ENCODE measurements around the gene FNDC5. TPM values are rescaled to one million over a fixed set of nuclear protein-coding genes. Genes with fewer than 3 reads are reported as not detected.

FNDC5 gene
- 0.76 TPM in 1 of 2 replicates, not detected in the other for total RNA-seq (2014; rRNA removed; shearing (Covaris generic))
- 0.15 and 0.33 TPM in 2 replicates for polyA plus RNA-seq (2016; fragmentation: Nextera tagmentation; extraction: Ambion mirVana)

DNA sequence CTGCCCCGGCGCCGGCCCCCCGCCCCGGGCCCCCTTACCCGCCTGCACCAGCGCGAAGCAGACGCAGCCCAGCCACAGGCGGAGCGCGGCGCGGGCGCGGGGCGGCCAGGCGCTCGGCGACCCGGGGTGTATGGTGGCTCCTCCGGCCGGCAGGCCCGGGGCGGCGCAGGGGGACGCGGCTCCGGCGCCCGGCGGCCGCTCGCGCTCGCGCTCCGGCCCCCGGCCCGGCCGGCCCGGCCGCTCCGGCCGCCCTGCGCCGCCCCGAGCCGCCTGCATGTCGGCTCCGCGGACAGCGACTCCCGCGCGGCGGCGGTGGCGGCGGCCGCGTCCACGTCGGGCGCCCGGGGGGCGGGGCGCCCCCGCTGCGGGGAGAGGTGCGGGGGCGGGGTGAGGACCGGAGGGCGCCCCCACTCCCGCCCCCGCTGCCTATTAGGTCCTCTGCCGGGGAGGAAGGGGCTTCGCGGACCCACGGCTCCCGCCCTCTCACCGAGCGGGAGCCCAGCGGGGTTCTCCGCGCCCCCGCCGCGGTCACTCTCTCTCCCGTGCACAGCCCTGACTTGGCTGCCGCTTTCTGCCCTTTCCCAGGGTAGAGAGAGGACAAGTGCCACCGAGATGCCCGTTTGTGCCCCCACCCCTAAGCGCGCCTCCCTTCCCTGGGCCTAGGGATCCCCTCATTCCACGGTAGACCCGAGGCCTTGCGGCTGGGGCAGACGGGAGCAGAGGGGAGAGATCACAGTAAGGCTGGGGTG is at the start of gene FNDC5:
FNDC5 (minus strand) TSS at position 298 of the 749 bp plus-strand sequence.
- H3K9ac ChIP-seq = peak within 1 kb of the TSS; percentile 52; the same call in 1 of the 2 replicates
- H3K79me2 ChIP-seq (ENCODE audit: insufficient read depth) = no peaks in the 10 kb centered on the region
- peak within 1 kb of the TSS; percentile 41; the same call in 1 of the 2 replicates for H2AFZ ChIP-seq
- 6 to 8% methylated on average over 32 to 44 of the region's 99 CpGs for WGBS, 2 experiments (ENCODE audit: low coverage in 1 of 2, low lambda C conversion rate in 2 of 2, missing lambda C conversion rate in 2 of 2)
- H3K27me3 ChIP-seq (replicated peaks; ENCODE audit: insufficient read depth) = no peaks in the 10 kb centered on the region
- H3F3A ChIP-seq (ENCODE audit: insufficient read depth) = no peaks in the 10 kb centered on the region; the same call in 1 of the 2 replicates
- peak within 1 kb of the TSS; percentile 66 for H3K4me3 ChIP-seq
- no peaks in the 10 kb centered on the region; the same call in 1 of the 2 replicates for H3K4me1 ChIP-seq (ENCODE audit: insufficient read depth)
- in situ Hi-C loops (cut with MboI) = no loop called here
- no peak for TF ChIP-seq EZH2 (IDR thresholded peaks at IDR 0.05; ENCODE audit: insufficient read depth, poor library complexity, severe bottlenecking)
- no peak for TF ChIP-seq EZH2phosphoT487 (IDR thresholded peaks at IDR 0.05; ENCODE audit: insufficient read depth, low read depth)
- H3K9me3 ChIP-seq (ENCODE audit: low read depth) = no peaks in the 10 kb centered on the region
- H3K27ac ChIP-seq = no peak within 1 kb of the TSS
- no peaks in the 10 kb centered on the region for H4K20me1 ChIP-seq (ENCODE audit: insufficient read depth)
- no peaks in the 10 kb centered on the region for H3K9me2 ChIP-seq (ENCODE audit: insufficient read depth)
- no peaks in the 10 kb centered on the region for H3K36me3 ChIP-seq (ENCODE audit: low read depth)
- peak; percentile 60 for DNase-seq
- peak within 1 kb of the TSS; percentile 81 for H3K4me2 ChIP-seq (ENCODE audit: unreplicated experiment)

DNA sequence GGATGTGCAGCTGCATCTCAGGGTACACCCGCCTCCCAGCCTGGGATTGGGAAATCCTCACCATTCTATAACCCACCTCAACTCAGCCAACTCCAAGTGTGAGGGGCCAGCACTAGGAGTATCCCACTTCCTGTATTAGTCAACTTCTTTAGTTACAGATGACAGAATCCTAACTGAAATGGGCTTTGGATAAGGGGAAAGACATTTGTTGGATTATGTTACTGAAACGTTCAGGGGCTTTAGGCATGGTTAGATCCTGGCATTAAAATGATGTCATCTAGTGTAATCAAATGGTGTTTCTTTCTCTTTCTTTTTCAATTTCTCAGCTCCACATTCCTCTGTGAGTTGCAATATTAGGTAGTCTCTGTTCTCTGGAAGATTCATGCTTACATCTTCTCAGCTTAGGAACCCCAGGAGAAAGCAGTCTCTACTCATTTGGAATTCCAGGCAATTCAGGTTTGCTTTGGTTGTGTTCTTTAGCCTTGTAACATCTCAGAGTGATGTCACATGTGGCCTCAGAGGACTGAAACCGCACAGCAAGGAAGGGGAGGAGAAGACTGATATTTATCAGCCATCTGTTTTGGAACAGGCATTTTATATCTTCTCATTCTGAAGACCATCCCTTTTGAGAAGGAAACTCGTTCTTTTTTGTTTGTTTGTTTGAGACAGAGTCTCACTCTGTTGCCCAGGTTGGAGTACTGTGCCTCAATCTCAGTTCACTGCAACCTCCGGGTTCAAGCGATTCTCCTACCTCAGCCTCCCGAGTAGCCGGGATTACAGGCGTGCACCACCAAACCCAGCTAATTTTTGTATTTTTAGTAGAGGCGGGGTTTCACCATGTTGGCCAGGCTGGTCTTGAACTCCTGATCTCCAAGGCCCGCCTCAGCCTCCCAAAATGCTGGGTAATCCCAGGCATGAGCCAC is 49.4 kb upstream of the FNDC5 start:
- H4K20me1 ChIP-seq (ENCODE audit: insufficient read depth) = no peaks in the 10 kb centered on the region
- in situ Hi-C loops (cut with MboI) = no loop called here
- H3K27ac ChIP-seq = peak overlapping the region; percentile 16; the same call in 1 of the 2 replicates
- no peaks in the 10 kb centered on the region for H3K9me3 ChIP-seq (ENCODE audit: low read depth)
- peak overlapping the region; percentile 61 for H2AFZ ChIP-seq
- H3K4me2 ChIP-seq (ENCODE audit: unreplicated experiment) = peak overlapping the region; percentile 67
- H3K9me2 ChIP-seq (ENCODE audit: insufficient read depth) = no peaks in the 10 kb centered on the region
- DNase-seq = peak; percentile 71
- 68 to 73% methylated on average over 10 to 11 of the region's 11 CpGs for WGBS, 2 experiments (ENCODE audit: low coverage in 1 of 2, low lambda C conversion rate in 2 of 2, missing lambda C conversion rate in 2 of 2)
- TF ChIP-seq EZH2 (IDR thresholded peaks at IDR 0.05; ENCODE audit: insufficient read depth, poor library complexity, severe bottlenecking) = no peak
- TF ChIP-seq EZH2phosphoT487 (IDR thresholded peaks at IDR 0.05; ENCODE audit: insufficient read depth, low read depth) = no peak
- H3K4me1 ChIP-seq (ENCODE audit: insufficient read depth) = peaks cover 11% of the 10 kb centered on the region
- H3K27me3 ChIP-seq (replicated peaks; ENCODE audit: insufficient read depth) = no peaks in the 10 kb centered on the region
- no peaks in the 10 kb centered on the region for H3K79me2 ChIP-seq (ENCODE audit: insufficient read depth)
- no peaks in the 10 kb centered on the region for H3K36me3 ChIP-seq (ENCODE audit: low read depth)
- no peak overlapping the region for H3K9ac ChIP-seq
- H3K4me3 ChIP-seq = no peak overlapping the region
- 0 out of 2 replicates have a peak, but pooled peaks cover 5% of the 10 kb centered on the region for H3F3A ChIP-seq (ENCODE audit: insufficient read depth)

GRCh38 chr1:32918179-32918578 is 47.5 kb upstream of the FNDC5 start:
- 0 out of 2 replicates have a peak, but pooled peaks cover 5% of the 10 kb centered on the region for H3F3A ChIP-seq (ENCODE audit: insufficient read depth)

DNA sequence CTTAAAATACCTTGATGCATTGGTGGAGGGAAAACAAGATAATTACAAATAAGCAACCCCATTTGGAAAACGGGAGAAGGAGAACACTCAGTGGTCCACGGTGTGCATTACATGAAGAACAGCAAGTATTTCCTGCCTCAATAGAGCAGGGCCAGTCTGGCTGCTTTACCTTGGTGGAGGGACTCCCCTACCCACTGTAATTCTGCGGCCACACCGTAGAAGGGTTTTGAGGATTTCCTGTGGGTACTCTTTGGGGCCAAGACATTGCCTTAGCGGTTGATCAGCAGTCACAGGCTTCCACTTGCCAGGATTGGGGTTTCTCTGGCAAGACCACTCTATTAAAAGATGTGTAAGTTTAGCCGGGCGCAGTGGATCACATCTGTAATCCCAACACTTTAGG is 46.8 kb upstream of the FNDC5 start:
- in situ Hi-C loops (cut with MboI) = no loop called here

More at GRCh38 chr1:32918179-32918578, 47.5 kb upstream of the FNDC5 start:
- H3K27ac ChIP-seq = no peak overlapping the region
- TF ChIP-seq EZH2 (IDR thresholded peaks at IDR 0.05; ENCODE audit: insufficient read depth, poor library complexity, severe bottlenecking) (no peak), EZH2phosphoT487 (IDR thresholded peaks at IDR 0.05; ENCODE audit: insufficient read depth, low read depth) (no peak)
- WGBS, 2 experiments (ENCODE audit: low coverage in 1 of 2, low lambda C conversion rate in 2 of 2, missing lambda C conversion rate in 2 of 2) = 57 to 58% methylated on average over 1 of the region's 1 CpG
- H3K9ac ChIP-seq = no peak overlapping the region
- H3K36me3 ChIP-seq (ENCODE audit: low read depth) = no peaks in the 10 kb centered on the region
- in situ Hi-C loops (cut with MboI) = no loop called here
- no peaks in the 10 kb centered on the region for H3K9me2 ChIP-seq (ENCODE audit: insufficient read depth)
- H3K4me3 ChIP-seq = no peak overlapping the region
- H4K20me1 ChIP-seq (ENCODE audit: insufficient read depth) = no peaks in the 10 kb centered on the region
- no peaks in the 10 kb centered on the region for H3K79me2 ChIP-seq (ENCODE audit: insufficient read depth)
- no peaks in the 10 kb centered on the region for H3K27me3 ChIP-seq (replicated peaks; ENCODE audit: insufficient read depth)
- DNase-seq = no peak
- no peak overlapping the region for H2AFZ ChIP-seq
- H3K9me3 ChIP-seq (ENCODE audit: low read depth) = no peaks in the 10 kb centered on the region
- peaks cover 11% of the 10 kb centered on the region for H3K4me1 ChIP-seq (ENCODE audit: insufficient read depth)
- no peak overlapping the region for H3K4me2 ChIP-seq (ENCODE audit: unreplicated experiment)

More for the DNA sequence above, 46.8 kb upstream of the FNDC5 start:
- H3K9me2 ChIP-seq (ENCODE audit: insufficient read depth) = no peaks in the 10 kb centered on the region
- DNase-seq = no peak
- H2AFZ ChIP-seq = no peak overlapping the region
- H3K4me2 ChIP-seq (ENCODE audit: unreplicated experiment) = no peak overlapping the region
- H3K9ac ChIP-seq = no peak overlapping the region
- H3K27me3 ChIP-seq (replicated peaks; ENCODE audit: insufficient read depth) = no peaks in the 10 kb centered on the region
- H3F3A ChIP-seq (ENCODE audit: insufficient read depth) = 0 out of 2 replicates have a peak, but pooled peaks cover 5% of the 10 kb centered on the region
- H3K27ac ChIP-seq = no peak overlapping the region
- H3K4me3 ChIP-seq = no peak overlapping the region
- no peaks in the 10 kb centered on the region for H3K36me3 ChIP-seq (ENCODE audit: low read depth)
- H3K4me1 ChIP-seq (ENCODE audit: insufficient read depth) = peaks cover 11% of the 10 kb centered on the region
- H3K9me3 ChIP-seq (ENCODE audit: low read depth) = no peaks in the 10 kb centered on the region
- H4K20me1 ChIP-seq (ENCODE audit: insufficient read depth) = no peaks in the 10 kb centered on the region
- no peaks in the 10 kb centered on the region for H3K79me2 ChIP-seq (ENCODE audit: insufficient read depth)
- WGBS, 2 experiments (ENCODE audit: low coverage in 1 of 2, low lambda C conversion rate in 2 of 2, missing lambda C conversion rate in 2 of 2) = 93 to 96% methylated on average over 7 of the region's 7 CpGs
- TF ChIP-seq EZH2 (IDR thresholded peaks at IDR 0.05; ENCODE audit: insufficient read depth, poor library complexity, severe bottlenecking) (no peak), EZH2phosphoT487 (IDR thresholded peaks at IDR 0.05; ENCODE audit: insufficient read depth, low read depth) (no peak)
